MV-4-11 (cell line): Measurements from ENCODE around the gene IFNL3.
"Not testable (repeated sequence)": the region's sequence is repeated elsewhere in the genome, so short reads cannot be mapped to it uniquely, and the experiment has no call there.

Experiments used
- DNase-seq: peaks from one replicate; lab custom pipeline; 2025; lab: John Stamatoyannopoulos, UW

IFNL3 gene

DNA sequence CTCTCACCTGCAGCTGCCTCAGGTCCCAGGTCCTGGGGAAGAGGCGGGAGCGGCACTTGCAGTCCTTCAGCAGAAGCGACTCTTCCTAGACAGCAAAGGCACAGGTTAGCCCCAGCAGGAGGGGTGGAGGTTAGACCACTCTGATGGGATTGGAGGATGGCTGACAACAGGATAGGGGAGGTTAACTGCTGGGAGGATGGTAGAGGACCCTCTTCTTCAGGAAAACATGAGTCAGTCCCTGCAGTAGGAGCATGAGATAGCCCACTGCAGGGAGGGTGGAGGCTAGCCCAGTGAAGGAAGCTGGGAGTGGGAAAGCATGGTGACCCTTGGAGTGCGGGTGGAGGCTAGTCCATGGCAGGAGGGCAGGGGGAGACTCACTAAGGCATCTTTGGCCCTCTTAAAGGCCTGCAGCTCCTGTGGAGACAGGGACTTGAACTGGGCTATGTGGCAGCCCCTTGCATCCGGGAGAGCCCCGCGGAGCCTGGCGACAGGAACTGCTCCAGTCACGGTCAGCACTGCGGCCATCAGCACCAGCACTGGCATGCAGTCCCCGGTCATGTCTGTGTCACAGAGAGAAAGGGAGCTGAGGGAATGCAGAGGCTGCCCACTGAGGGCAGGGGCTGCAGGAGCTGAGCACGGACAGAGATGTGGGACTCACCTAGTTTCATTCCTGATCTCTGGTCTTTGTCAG lies at the start of gene IFNL3:
TSS of gene IFNL3 (minus strand) at position 597 of the 691 bp plus-strand sequence. CDS start at position 558, 39 bp downstream.
- not testable (repeated sequence) for DNase-seq

DNA sequence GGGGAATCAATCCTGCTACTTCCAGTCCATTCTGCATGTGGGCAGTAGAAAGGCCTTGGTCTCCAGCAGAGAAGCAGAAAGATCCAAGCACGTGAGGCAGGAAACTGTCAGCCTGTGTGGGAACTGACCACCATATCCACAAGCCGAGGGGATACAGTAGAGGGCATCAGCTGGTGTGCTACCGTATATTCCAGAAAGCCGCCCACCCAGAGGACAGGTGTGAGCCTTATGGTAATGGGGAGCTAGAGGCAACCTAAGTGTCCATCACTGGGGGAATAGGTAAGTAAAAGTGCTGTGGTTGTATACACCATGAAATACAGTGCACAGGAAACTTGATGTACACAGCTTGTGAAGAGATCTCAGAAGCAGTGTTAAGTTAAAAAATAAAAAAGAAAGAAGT lies 48.6 kb upstream of the IFNL3 start:
- no peak for DNase-seq

DNA sequence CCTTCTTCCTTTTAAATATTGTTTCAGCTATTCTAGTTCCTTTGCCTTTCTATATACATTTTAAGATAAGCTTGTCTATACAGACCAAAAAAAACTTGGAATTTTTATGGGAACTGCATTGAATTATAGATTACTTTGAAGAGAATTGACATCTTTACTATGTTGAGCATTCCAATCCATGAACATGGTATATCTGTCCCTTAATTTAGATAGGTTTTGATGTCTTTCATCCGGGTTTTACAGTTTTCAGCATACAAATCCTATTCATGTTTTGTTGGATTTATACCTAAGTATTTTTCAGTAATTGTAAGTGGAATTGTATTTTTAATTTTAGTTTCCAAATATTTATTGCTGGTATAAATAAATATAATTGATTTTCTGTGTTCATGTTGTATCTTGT lies 39.2 kb upstream of the IFNL3 start:
- no peak for DNase-seq

DNA sequence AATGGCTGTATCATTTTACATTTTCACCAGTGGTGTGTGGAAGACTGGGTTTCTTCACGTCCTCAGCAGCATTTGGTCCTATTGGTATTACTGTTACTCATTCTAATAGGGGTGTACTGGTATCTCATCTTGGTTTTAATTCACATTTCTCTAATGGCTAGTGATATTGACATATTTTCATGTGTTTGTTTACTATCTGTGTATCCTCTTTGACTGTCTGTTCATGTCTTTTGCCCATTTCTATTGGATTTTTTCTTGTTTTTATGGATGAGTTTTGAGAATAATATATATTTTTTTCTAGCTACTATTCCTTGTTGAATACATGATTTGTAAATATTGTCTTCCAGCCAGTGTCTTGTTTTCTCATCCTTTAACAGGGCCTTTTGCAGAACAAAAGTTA lies 37.2 kb upstream of the IFNL3 start:
- no peak for DNase-seq

DNA sequence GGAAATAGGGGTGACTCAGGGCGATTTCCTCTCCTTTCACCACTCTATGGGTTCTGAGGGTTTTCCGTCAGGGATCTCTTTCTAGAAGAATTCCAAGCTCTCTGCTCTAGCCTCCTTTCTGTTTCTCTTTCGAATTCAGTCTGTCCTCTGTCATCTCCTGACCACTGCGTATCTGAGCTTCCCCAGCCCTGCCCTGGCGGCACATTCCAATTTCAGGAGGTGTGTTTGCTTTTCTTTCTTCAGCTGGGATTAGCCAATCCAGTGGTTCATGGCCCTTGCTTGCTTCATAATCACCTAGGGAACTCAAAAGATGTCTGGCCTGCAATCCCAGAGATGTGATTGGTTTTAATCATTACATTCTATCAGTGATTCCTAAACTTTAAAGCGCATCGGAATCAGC lies 32.8 kb upstream of the IFNL3 start:
- no peak for DNase-seq

DNA sequence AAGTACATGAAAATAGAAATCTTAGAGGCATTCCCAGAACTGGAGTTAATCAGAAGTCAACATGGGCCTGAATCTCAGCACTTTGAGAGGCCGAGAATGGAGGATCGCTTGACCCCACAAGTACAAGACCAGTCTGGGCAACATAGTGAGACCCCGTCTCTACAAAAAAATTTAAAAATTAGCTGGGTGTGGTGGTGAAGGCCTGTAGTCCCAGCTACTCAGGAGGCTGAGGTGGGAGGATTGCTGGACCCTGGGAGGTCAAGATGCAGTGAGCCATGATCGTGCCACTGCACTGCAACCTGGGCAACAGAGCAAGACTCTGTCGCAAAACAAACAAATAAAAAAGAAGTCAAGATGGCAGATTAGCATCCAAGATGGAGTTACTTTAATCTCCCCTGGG lies 31.9 kb upstream of the IFNL3 start:
- DNase-seq: no peak

DNA sequence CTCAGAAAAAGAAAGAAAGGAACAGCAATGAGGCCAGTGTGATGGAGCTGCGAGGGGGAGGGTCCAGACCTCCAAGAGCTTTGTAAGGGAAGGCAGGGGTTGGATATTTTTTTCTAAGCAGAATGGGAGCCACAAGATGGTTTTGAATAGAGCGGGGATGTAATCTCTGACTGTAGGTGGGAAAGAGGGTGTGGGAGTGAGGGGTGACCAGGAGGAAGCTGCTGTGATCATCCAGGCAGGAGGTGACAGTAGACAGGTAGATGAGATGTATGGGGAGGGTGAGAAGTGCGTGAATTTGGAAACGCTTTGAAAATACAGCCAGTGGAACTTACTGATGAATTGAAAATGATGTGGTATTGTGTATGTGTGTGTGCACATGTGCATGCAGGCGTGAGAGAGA lies 30.8 kb upstream of the IFNL3 start:
- no peak for DNase-seq

DNA sequence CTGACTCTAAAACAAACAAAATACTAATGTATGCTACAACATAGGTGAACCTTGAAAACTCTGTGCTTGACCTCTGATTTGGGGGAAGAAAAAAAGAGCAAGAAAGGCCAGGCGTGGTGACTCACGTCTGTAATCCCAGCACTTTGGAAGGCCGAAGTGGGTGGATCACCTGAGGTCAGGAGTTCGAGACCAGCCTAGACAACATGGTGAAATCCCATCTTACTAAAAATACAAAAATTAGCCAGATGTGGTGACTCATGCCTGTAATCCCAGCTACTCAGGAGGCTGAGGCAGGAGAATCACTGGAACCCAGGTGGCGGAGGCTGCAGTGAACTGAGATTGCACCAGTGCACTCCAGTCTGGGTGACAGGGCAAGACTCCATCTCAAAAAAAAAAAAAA lies 29.1 kb upstream of the IFNL3 start:
- DNase-seq: not testable (repeated sequence)

DNA sequence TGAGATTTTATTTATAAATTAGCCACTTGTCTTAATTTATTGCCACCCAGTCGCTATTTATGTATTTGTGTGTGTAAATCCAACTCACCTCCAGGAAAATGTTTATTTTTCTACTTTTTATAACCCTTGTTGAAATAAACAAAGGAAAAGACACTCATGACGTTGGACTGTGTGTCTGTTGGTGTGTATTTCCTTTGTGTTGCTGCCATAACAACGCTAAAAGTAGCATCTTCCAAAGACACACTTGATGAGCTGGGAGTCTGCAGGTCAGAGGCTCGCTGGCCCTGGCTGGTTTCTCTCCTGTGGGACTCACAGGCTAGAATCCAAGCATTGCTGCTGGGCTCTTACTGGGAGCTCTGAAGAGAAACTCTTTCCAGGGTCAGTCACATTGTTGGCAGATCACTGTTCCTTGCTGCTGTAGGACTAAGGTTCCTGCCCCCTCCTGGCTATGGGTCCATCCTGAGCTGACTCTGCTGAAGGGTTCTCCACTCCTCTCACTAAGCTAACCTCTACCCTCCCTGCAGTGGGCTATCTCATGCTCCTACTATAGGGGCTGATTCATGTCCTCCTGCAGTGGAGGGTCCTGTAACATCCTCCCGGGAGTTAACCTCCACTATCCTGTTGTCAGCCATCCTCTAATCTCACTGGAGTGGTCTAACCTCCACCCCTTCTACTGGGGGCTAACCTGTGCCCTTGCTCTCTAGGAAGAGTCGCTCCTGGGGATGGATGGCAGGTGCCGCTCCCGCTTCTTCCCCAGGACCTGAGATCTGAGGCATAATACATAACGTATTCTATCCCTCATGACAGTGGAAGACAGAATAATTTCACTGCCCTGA lies 25.4 kb upstream of the IFNL3 start:
- DNase-seq: no peak

DNA sequence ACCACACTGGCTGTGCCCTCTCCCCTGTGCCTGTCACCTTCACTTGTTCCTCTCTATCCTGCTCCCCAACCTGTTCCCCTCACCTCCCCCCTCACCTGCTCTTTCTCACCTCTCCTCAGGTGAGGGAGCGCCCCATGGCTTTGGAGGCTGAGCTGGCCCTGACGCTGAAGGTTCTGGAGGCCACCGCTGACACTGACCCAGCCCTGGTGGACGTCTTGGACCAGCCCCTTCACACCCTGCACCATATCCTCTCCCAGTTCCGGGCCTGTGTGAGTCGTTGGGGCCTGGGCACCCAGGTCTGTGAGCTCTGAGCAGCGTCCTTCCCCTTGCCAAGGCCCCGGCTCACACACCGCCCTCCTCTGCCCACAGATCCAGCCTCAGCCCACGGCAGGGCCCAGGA lies 24.6 kb upstream of the IFNL3 start:
- DNase-seq: not testable (repeated sequence)

DNA sequence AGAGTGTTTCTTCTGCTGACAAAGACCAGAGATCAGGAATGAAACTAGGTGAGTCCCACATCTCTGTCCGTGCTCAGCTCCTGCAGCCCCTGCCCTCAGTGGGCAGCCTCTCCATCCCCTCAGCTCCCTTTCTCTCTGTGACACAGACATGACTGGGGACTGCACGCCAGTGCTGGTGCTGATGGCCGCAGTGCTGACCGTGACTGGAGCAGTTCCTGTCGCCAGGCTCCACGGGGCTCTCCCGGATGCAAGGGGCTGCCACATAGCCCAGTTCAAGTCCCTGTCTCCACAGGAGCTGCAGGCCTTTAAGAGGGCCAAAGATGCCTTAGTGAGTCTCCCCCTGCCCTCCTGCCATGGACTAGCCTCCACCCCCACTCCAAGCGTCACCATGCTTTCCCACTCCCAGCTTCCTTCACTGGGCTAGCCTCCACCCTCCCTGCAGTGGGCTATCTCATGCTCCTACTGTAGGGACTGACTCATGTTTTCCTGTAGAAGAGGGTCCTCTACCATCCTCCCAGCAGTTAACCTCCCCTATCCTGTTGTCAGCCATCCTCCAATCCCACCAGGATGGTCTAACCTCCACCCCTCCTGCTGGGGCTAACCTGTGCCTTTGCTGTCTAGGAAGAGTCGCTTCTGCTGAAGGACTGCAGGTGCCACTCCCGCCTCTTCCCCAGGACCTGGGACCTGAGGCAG lies 23.9 kb upstream of the IFNL3 start:
- DNase-seq: not testable (repeated sequence)

DNA sequence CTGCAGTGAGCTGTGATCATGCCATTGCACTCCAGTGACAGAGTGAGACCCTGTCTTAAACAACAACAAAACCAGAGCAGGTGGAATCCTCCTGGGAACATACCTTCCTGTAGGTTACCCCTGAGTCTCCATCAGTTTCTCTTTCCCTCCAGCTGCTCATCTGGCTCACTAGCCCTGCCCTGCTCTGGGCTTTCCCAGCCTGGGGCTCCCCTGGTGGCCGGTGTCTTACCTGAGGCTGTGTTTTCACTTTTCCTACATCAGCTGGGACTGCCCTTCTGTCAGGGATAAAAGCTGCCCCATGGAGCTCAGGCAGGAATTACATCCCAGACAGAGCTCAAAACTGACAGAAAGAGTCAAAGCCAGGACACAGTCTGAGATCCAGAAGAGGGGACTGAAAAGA lies 23.3 kb upstream of the IFNL3 start, which contains the start of gene IFNL2:
TSS of gene IFNL2 (plus strand) at position 312 of the 400 bp plus-strand sequence. CDS start 173 bp downstream, outside the sequence.
- not testable (repeated sequence) for DNase-seq

DNA sequence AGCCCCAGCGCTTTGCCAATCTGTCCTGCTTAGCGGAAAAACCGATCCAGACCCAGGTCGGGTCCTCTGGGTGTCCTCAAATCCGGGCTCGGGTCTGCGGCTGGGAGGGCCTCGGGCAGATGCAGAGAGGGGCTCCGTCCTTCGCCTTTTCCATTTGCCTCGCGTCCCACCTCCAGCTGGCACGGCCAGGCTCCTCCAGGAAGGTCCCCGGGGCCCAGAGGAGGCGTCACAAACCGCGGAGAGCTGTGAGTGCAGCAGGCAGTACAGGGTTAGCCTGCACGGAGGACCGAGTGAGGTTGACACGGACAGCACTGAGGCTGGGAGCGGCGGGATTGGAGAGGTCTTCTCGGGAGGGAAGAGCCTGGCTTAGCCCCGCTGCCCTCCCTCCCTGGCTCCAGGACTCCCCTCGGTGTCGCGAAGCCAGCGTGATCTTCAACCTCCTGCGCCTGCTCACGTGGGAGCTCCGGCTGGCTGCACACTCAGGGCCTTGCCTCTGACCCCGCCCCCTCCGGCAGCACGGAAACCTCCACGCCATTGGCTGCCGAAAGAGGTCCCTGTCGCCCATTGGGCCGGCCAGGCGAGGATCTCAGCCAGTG lies 20.6 kb upstream of the IFNL3 start:
- DNase-seq: no peak

DNA sequence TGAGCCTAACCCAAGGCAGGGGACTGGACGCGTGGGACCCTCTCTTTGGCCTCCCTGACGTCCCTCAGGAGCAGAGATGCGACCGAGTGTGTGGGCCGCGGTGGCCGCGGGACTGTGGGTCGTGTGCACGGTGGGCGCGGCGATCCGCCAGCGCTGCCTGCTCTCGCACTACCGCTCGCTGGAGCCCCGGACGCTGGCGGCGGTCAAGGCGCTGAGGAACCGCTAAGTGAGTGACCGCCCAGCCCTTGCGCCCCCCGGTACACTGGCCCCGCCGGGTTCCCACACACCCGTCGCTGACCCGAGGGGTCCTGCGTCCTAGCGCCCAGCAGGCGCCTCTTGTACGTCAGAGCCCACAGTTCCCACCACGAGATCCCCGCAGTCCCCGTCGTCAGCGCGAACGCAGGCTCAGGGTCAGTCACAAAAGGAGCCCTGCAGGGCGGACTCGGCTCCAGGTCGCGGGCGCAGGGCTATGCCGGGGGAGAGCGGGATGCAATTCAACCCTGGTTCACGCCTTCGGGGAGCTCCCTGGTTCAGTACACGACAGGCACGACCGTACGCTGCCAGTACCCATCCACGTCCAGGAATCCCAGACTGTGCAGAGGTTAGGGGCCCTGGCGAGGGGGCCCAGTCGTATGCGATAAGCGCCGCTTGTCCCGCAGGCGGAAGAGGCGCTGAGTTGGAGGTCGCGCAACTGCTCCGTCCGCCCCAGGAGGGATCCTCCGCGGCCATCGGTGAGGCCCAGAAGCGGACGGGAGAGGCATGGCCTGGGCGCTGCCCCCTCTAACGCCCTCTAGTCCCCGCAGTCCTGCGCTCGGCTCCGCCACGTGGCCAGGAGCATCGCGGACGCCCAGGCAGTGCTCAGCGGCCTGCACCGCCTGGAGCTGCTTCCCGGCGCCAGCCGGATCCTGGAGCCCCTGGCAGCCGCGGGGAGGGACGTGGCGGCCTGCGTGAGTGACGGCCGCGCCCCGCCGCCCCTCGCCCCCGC lies 19.8 kb upstream of the IFNL3 start:
- DNase-seq: no peak

DNA sequence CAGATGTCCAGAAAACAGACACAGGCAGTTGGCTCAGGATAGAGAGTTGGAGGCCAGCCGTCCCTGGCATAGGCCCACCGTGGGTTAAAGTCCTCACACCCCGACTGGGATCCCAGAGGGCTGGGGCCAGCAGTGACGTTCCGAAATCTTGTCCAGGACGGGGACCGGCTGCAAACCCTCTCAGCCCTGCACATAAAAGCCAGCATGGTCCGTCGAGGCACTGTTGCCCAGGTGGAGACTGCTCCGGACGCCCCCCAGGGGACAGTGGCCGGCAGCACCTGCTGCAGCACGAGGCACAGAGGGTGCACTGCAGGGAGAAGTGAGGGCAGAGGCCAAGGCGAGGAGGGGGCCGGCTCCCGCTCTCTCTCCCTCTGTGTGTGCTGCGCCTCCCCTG lies 19.1 kb upstream of the IFNL3 start:
- no peak for DNase-seq

DNA sequence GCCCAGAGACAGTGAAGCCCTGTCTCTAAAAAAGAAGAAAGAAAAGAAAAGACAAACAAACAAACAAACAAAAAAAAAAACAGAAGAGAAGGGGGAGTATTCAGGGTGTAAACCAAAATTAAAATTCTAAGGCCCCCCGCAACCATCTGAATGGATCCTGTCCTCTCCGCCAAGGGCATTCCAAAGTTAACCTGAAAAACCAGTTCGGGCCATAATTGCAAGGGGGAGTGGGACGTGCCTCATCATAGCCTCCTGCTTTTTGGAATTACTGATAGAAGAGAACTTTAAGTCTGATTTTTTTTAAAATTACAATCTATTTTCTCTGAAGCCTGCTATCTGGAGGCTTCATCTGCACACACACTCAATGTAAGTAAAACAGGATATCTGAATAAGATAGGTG lies 17.7 kb upstream of the IFNL3 start:
- no peak for DNase-seq

DNA sequence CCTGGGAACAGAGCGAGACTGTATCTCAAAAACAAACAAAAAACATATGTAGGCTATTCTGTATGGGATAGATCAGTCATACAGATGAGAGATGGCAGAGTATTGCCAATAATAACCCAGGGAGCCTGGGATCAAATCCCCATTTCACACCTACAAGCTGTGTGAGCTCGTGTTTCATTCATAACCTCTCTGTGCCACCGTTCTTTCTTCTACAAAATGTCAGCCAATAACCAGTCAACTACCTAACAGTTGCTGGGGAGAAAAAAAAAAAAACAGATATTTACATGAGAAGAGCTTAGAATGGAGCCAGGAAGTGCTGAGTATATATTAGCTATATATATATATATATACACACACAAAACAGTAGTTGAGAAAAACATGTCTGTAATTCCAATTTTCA lies 16.9 kb upstream of the IFNL3 start:
- DNase-seq: no peak

DNA sequence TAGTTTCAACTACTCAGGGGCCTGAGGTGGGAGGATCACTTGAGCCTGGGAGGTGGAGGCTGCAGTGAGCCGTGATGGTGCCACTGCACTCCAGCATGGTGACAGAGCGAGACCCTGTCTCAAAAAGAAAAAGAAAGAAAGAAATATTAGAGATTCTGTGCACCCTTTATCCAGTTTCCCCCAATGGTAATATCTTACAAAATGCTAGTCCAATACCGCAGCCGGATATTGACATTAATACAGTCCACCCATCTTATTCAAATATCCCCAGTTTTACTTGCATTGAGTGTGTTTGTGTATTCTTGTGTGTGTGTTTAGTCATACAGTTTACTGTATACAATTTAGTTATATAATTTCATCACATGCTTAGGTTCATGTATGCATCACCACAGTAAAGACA lies 12.4 kb upstream of the IFNL3 start:
- DNase-seq: no peak

DNA sequence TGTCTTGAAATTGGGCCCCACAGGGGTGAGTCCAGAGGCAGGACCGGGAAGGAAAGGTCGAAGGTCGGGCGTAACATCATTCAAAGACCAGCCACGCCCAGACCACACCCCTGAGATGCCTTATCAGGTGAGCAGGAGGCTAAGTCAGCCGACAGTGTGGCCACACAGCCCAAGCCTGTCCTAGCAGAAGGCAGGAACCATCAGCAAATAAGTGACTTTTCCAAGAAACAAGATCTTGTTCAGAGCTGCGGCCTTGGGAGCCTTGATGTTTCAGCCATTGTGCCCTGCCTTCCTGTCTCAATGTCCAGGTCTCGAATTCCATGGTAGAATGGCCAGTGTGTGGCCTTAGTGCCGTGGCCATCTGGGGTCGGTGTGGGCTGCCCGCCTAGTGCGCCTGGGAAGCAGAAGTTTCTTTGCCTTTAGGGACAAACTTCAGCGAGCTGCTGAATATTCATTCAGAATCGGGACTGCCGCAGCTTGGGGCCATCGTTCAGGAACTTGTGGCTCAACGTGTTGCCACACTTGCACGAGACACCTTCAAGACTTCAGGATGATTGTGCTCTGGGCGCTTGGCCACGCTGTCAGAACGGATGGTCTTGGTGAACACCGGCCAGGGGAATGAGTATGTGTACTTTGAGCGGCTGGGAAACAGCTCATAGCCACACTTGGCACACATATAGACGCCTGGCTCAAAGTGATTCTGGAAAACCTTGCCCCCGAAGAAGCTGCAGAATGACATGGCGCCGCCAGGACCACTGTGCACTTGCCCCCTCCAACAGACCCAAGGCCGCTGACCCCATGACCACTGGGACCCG lies 9.9 kb upstream of the IFNL3 start:
- no peak for DNase-seq
